HG03159 (cell line): ENCODE measurements around the gene SLC25A13.

Experiments
- ATAC-seq: cut with Tn5 transposase; IDR thresholded peaks from one replicate; pipeline ENCODE4 v1.9.1; 2021; ENCODE audit warnings: mild to moderate bottlenecking, moderate library complexity; ENCODE audit not compliant: unreplicated experiment

Gene SLC25A13

DNA sequence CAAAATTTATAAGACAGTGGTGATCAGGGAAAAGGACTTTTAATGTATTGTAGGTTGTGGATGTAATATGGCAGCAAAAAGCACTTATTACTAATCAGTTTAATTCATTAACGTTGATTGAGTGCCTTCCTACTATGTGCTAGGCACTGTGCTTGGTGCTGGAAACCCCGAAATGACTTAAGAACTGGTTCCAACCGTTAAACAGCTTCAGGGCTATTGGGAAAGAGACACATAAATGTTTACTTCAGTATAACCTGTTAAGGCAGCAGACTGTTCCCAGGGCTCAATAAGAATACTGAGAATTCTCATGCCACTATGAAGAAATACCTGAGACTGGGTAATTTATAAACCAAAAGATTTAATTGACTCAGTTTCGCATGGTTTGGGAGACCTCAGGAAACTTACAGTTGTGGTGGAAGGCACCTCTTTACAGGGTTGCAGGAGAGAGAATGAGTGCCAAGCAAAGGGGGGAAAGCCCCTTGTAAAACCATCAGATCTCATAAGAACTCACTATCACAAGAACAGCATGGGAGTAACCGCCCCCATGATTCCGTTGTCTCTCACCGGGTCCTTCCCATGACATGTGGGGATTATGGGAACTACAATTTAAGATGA is 1.1 kb upstream of the SLC25A13 start:
- ATAC-seq = no peak

DNA sequence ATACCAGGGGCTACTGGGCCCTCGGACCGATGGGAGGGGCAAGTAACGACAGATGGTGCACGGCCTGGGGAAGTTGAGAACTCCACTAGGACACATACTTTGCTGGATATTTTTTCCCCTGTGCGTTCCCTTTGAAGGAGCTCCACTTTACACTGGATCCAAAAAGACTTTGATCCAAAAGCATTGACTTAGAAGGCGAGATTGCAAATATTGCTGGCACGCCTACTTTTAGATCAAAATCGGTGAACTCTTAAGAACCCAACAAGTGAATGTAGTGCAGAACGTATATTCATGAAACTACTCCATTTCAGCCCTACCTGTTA is 436 bp upstream of the SLC25A13 start:
- ATAC-seq = no peak

DNA sequence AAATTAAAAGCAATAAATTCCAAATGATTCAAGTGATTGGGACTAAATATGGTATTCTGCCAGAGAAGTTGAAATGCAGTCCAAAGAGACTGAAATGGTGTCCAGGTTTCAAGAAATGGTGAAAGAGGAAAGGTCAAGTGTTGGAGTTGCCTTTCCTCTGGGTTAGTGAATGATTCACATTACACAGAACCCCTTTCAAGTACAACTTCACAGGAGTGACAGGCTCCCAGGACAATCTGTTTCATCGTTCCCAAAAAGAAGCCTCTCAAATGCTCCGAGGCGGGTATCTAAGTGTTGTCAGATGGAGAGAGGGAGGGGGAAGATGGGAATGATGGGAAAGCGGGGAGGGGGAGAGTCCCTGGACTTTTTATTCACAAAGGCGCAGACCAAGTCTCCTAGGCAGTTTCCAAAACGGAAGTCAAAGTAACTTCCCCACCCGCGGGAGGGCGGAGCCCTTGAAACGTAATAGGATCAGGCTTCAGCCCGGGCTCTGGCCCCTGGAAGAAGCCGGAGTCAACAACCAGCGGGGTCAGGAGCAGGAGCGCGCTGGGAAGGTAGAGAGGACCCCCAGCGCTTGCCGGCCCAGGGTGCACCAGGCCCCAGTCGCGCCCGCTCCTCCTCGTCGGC is 754 bp downstream of the SLC25A13 start:
- ATAC-seq = peak; percentile 35

GRCh38 chr7:96320442-96320841 is 1.5 kb downstream of the SLC25A13 start:
- ATAC-seq = peak; percentile 39

DNA sequence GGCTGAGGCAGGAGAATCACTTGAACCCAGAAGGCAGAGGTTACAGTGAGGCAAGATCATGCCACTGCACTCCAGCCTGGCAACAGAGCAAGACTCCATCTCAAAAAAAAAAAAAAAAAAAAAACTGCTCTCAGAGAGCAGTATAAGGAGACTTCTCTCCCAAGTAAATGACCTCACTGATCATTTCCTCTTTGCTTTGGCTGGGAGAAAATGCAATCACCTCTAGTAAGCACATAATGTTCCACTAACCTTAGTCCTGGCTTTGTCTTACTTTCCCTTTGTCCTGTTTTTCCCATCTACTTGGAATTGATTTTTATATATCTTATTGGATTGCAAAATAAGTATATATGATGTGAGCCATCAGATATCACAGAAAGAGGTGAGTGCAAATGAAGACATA is 2.5 kb downstream of the SLC25A13 start:
- ATAC-seq = no peak

GRCh38 chr7:96316949-96317348 is 4.9 kb downstream of the SLC25A13 start:
- ATAC-seq = no peak

DNA sequence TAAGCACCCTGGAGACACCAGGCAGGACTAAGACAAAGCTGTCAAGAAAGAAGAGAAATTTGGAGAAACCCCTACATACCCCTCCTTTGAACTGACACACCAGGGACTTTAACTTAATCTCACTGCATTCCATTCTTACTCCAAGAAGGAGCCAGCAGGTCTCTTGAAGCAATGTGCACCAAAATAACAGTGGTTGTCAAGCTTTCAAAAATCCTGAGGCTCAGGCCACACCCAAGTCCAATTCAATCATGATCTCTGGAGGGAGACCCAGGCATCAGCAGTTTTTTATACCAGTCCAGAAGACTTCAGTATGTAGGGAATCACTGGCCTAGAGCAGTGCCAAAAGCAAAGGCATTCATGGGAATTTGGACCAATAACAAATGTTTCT is 6.8 kb downstream of the SLC25A13 start:
- no peak for ATAC-seq

DNA sequence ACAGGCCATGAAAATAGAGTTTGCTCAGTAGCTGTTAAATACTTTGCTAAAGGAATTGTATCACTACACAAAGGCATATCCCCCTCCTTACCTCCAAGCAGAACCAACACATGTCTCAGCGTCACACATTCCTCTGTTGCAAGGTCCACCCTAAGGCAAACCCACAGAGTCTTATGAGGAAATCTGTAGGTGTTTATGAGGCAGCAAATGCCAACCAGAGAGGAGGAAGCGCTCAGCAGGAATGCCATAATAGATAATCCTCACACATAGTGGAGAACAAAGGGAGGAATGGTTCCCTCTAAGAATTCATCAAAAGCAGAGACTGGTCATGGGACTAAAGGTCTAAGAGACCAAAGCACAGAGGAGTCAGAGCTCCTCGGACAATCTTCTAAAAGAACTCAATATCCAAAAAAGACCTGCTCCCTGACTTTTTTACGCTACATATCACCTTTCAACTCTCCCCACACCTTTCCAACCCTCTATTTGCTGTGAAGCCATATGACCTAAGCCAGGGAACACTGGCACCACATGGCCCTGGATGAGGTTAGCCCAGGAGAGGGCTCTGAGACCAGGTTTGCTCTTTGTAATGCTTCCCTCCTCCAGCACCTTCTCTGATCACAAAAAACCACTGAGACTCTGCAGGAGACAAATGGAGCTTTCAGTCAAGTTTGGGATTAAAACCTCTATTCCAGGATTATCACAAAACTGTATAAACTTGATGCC is 7.3 kb downstream of the SLC25A13 start:
- no peak for ATAC-seq

DNA sequence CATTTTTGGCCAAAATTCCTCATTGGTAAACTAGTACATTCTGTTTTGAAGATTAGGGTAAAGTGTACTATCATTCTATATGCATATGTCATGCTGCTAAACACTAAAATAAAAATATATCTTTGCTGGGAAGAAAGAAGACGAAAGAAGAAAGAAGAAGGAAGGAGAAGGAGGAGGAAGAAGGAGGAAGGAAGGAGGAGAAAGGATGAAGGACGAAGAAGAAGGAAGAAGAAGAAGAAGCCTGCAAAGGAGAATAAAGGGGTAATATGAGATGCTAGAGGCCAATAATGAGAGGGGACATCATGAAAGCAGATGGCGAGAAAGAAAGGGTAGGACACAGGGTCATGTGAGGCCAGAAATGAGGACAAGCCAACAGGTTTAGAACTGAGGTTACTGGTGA is 8.0 kb downstream of the SLC25A13 start:
- ATAC-seq = no peak

DNA sequence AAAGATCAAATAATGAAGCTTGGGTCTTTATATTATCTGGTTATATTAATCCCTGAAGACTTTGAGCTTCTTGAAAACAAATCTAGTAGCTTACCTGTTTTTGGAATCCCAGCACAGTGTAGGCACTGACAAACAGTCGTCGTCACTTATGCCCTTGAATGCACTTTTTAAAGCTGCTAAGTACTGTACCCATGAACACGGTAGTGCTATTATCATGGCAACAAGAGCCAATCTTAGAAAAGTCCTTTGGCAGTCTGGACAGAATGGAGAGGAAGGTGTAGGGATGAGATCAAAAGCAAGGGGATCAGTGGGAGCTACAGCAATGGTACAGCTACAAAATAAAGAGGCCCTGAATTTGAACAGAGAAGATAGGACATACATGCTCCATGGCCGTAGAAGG is 9.4 kb downstream of the SLC25A13 start:
- no peak for ATAC-seq

DNA sequence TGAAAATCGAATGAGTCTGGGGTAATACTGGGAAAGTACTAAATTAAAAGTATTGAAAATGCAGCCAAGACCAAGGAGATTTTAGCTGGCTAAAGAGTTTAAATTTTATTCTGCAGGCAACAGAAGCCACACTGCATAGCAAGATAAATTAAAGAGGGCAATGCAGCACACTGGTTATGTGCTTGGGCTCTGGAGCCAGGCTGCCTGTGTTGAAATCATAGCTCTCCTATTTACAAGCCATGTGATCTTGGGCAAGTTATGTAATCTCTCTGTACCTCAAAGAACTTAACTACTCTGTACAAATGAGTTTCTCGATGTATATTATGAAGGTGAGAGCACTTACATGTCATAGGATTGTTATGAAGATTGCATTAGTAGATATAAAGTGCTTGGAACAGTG is 9.9 kb downstream of the SLC25A13 start:
- no peak for ATAC-seq

DNA sequence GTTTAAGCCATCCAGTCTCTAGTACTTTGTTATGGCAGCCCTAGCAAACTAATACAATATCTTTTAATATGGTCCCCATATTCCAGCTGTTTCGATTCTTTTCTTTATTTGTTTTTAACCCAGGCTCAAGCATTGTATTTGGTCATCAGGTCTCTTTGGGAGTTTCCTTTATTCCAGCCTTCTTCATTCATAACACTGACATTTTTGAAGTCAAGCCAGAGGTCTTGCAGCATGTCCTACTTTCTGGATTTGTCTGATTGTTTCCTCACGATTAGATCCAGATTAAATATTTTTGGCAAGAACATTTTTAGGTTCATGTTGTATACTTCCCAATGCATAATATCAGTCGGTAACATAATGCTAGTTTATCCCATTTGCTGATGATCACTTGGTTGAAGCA is 11.8 kb downstream of the SLC25A13 start:
- no peak for ATAC-seq

GRCh38 chr7:96308950-96309263 is 13.0 kb downstream of the SLC25A13 start:
- ATAC-seq = no peak

GRCh38 chr7:96308253-96308949 is 13.5 kb downstream of the SLC25A13 start:
- no peak for ATAC-seq

GRCh38 chr7:96306385-96307125 is 15.3 kb downstream of the SLC25A13 start:
- ATAC-seq = no peak

- no peak for ATAC-seq
These were observed 16.0 kb downstream of the SLC25A13 start for GRCh38 chr7:96305915-96306314.

DNA sequence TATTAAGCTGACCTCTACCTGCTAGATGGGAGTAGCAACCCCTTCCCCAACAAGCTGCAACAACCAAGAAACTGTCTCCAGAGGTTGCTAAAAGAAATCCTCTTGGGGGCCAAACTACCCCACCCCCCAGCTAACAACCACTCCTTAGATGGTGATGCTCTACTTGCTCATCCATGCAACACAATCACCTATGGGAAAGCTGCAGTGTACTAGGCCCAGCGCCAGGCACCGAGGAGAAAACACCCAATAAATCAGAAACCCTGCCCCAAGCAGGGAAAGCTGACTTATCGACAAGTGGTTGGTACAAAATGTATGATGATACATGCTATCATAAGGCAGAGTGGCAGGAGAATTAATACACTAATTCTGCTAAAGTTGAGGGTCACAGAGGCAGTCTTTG is 17.3 kb downstream of the SLC25A13 start:
- ATAC-seq = no peak

GRCh38 chr7:96303686-96304443 is 18.0 kb downstream of the SLC25A13 start:
- peak; percentile 42 for ATAC-seq

- ATAC-seq = no peak
These were observed 18.7 kb downstream of the SLC25A13 start for GRCh38 chr7:96303105-96303685.

DNA sequence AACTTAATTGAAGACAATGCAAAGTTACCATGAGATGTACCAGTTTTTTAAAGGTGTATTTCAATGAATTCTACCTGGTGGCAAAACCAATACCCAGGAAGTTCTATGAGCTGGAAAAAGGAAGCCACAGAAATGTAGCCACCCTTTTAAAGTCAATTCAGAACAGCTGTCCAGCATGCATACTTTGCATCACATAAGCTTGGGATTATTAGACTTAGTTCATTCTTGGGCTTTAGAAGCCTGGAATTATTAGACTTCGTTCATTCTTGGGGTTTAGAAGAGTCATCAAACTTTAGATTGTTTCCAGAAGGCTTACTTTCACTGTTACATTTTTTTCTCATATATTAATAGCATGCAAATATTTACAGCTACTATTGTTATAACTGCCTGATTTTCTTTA is 20.9 kb downstream of the SLC25A13 start:
- ATAC-seq = no peak
